Endothelial cell of umbilical vein (primary cell): ENCODE results near the gene TMPRSS13. TPM values are rescaled to one million over a fixed set of nuclear protein-coding genes. Genes with fewer than 3 reads are reported as not detected.

Experiments used
- BruUV-seq: library from RNA; stranded (reverse); fragments of 400-500 nt; replicated peaks from 2 replicates; lab custom pipeline; 2021; lab: Mats Ljungman, UMichigan
- CTCF ChIA-PET: fragments of 300-600, 350-600 bp; sonication (Branson Sonifier 250); formaldehyde crosslinking; loops from one replicate; lab custom pipeline; 2021; ENCODE audit warnings: antibody characterized with exemption, inconsistent platforms; lab: Charles Lee
- POLR2A ChIA-PET: fragments of 300-600, 350-600 bp; sonication (Branson Sonifier 250); formaldehyde crosslinking; loops from one replicate; lab custom pipeline; 2021; ENCODE audit warnings: antibody characterized with exemption, inconsistent platforms; lab: Charles Lee
- DNase-seq: peaks from one replicate; pipeline ENCODE4 v3.0.0-alpha.2; 2011; ENCODE audit warnings: low read depth, low spot score
- FAIRE-seq: peaks from 2 replicates; lab custom pipeline; 2011; peaks lifted over from hg19 to GRCh38; lab: Jason Lieb, UNC
- H2AFZ ChIP-seq: 2 replicates; pipeline ENCODE4 v1.6.0; 2012; ENCODE audit warnings: low read depth, low read length, control low read depth, inconsistent platforms
- H3K27ac ChIP-seq: 2 replicates; pipeline ENCODE4 v1.5.1; 2011; ENCODE audit warnings: low read depth, mild to moderate bottlenecking, control low read depth, low read length, moderate library complexity; ENCODE audit not compliant: insufficient read depth
- H3K27me3 ChIP-seq, 2 experiments: 2 replicates each; pipeline versions ENCODE4 v1.6.0 to v1.6.1; 2011; ENCODE audit warnings: low read length in 2 of 2, mixed read lengths in 1 of 2; ENCODE audit not compliant: control insufficient read depth in 2 of 2, insufficient read depth in 2 of 2
- H3K36me3 ChIP-seq, 2 experiments: 2 replicates in 1 of 2; 3 replicates in 1 of 2; pipeline ENCODE4 v1.5.1; 2011; ENCODE audit warnings: low read length in 2 of 2, mild to moderate bottlenecking in 1 of 2, moderate library complexity in 1 of 2; ENCODE audit not compliant: control insufficient read depth in 2 of 2, insufficient read depth in 2 of 2; ENCODE audit errors: extremely low read depth in 1 of 2
- H3K4me1 ChIP-seq: 3 replicates; pipeline ENCODE4 v1.5.1; 2011; ENCODE audit warnings: mild to moderate bottlenecking, low read length; ENCODE audit not compliant: control insufficient read depth, insufficient read depth; ENCODE audit errors: extremely low read depth
- H3K4me2 ChIP-seq: 2 replicates; pipeline ENCODE4 v1.6.1; 2011; ENCODE audit warnings: low read length, control low read depth, mixed read lengths; ENCODE audit not compliant: insufficient read depth
- H3K4me3 ChIP-seq, 3 experiments: fragments of 200-600 bp in 1 of 3; sonication (generic), shearing (Covaris generic) in 1 of 3; replicated peaks in 1 of 3; 2 replicates each; pipeline ENCODE4 v1.5.1; 2011 to 2016; ENCODE audit warnings: control low read depth in 3 of 3, low read length in 3 of 3, mild to moderate bottlenecking in 2 of 3, inconsistent platforms in 1 of 3, low read depth in 1 of 3, moderate library complexity in 1 of 3; ENCODE audit not compliant: insufficient read depth in 1 of 3
- H3K79me2 ChIP-seq: 2 replicates; pipeline ENCODE4 v1.6.0; 2012; ENCODE audit warnings: low read length, inconsistent platforms; ENCODE audit not compliant: control insufficient read depth, insufficient read depth
- H3K9ac ChIP-seq: replicated peaks from 2 replicates; pipeline ENCODE3; 2011; ENCODE audit warnings: low read length, control low read depth; ENCODE audit not compliant: insufficient read depth; ENCODE audit errors: extremely low read depth
- H3K9me1 ChIP-seq: replicated peaks from 3 replicates; pipeline ENCODE4 v1.6.0; 2011; ENCODE audit warnings: mild to moderate bottlenecking, low read length; ENCODE audit not compliant: control insufficient read depth, insufficient read depth; ENCODE audit errors: extremely low read depth
- H3K9me3 ChIP-seq: replicated peaks from 2 replicates; pipeline ENCODE4 v1.5.1; 2012; ENCODE audit warnings: low read length, inconsistent platforms; ENCODE audit not compliant: control insufficient read depth, insufficient read depth
- H4K20me1 ChIP-seq: replicated peaks from 2 replicates; pipeline ENCODE3; 2011; ENCODE audit warnings: mild to moderate bottlenecking, low read length; ENCODE audit not compliant: control insufficient read depth, insufficient read depth; ENCODE audit errors: extremely low read depth
- EZH2 ChIP-seq: IDR thresholded peaks from 2 replicates; pipeline ENCODE4 v1.6.1; 2012; ENCODE audit warnings: borderline replicate concordance, low read depth, mild to moderate bottlenecking, moderate library complexity, low read length, inconsistent platforms; ENCODE audit not compliant: severe bottlenecking
- FOS ChIP-seq: IDR thresholded peaks from 2 replicates; pipeline ENCODE4 v1.6.1; 2011; ENCODE audit warnings: mild to moderate bottlenecking, low read length, moderate library complexity, borderline replicate concordance; ENCODE audit not compliant: insufficient read depth
- GATA2 ChIP-seq: IDR thresholded peaks from 2 replicates; pipeline ENCODE4 v1.7.0; 2011; ENCODE audit warnings: low read depth, mild to moderate bottlenecking, moderate library complexity, mixed read lengths, low read length; ENCODE audit not compliant: insufficient read length, insufficient read depth
- JUN ChIP-seq: IDR thresholded peaks from 2 replicates; pipeline ENCODE4 v1.6.1; 2011; ENCODE audit warnings: borderline replicate concordance, low read depth; ENCODE audit not compliant: insufficient read length, insufficient read depth
- MYC ChIP-seq: IDR thresholded peaks from one replicate; pipeline ENCODE4 v1.6.1; 2011; ENCODE audit warnings: mild to moderate bottlenecking, low read depth, low read length
- POLR2A ChIP-seq: IDR thresholded peaks from 2 replicates; pipeline ENCODE4 v1.6.1; 2012; ENCODE audit warnings: low read depth, mild to moderate bottlenecking, control low read depth, low read length
- POLR2AphosphoS5 ChIP-seq: IDR thresholded peaks from 2 replicates; pipeline ENCODE4 v1.6.1; 2012; ENCODE audit warnings: low read depth, mild to moderate bottlenecking, control low read depth, low read length, moderate library complexity; ENCODE audit not compliant: insufficient read depth
- dilution Hi-C: fragments of 300-500 bp; cut with MboI; formaldehyde crosslinking; loops from one replicate; pipeline ENCODE4 v1.15.0; 2019; ENCODE audit warnings: low sequenced_read_pairs; ENCODE audit not compliant: extremely low pct_ligation_motif_present
- intact Hi-C: fragments of 100-400 bp; cut with micrococcal nuclease; formaldehyde crosslinking; loops from one replicate; pipeline ENCODE4 v1.10.0; 2022
- polyA plus RNA-seq, 4 experiments: library from polyadenylated mRNA; depleted of rRNA in 3 of 4; stranded (reverse) in 3 of 4; unstranded in 1 of 4; fragments of >200 nt; gene quantifications; 2 replicates each; pipeline versions ENCODE4 v1.2.1 to v1.2.3, GENCODE V29; 2011 to 2012; ENCODE audit warnings: missing spikeins in 1 of 4
- total RNA-seq: library from RNA; stranded (reverse); gene quantifications from 2 replicates; pipeline ENCODE4 v1.2.3, GENCODE V29; 2021
- TF ChIP-seq, protein P1 (sequence below), 2 donors: IDR thresholded peaks; 1 replicate in 1 of 2; 2 replicates in 1 of 2; pipeline ENCODE4 v1.5.1; 2011; ENCODE audit warnings: low read length in 2 of 2, mild to moderate bottlenecking in 2 of 2, moderate library complexity in 2 of 2, control low read depth in 1 of 2, inconsistent platforms in 1 of 2, low read depth in 1 of 2; ENCODE audit not compliant: insufficient read depth in 1 of 2; ENCODE audit errors: extremely low read depth in 1 of 2
- TF ChIP-seq, protein P2 (sequence below): IDR thresholded peaks from 2 replicates; pipeline ENCODE4 v1.6.1; 2011; ENCODE audit not compliant: insufficient read depth, insufficient read length

Gene TMPRSS13
- total and polyA plus RNA-seq, 2 donors (not counting 3 experiments of a cell fraction or from before 2014, with no cell fraction given), result 0.22 to 0.46 TPM

DNA sequence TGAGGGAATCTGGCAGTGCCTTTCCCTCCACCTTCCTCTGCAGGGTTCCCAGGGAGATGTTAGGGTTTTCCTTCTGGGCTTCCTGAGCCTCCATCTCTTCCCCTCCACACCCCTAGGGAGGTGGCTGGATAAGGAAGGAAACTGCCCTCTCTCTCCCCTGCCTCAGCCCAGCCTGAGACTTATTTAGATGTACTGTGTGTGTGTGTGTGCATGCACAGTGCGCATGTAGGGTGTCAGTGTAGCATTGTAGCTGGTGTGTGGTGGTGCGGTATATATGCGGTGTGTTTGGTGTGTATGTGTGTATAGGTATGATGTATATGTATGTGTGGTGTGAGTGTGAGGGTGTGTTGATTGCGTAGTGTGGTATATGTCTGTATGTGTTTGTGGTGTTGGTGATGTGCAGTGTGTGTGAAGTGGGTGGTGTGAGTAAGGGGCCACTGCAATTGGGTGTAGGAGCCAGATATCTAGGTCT lies 54.3 kb downstream of the TMPRSS13 start:
- Histone ChIP-seq H3K9ac (no peak overlapping the region), H3K79me2 (no peaks in the 10 kb centered on the region), H3K9me3 (no peaks in the 10 kb centered on the region), H3K4me2 (no peak overlapping the region), H2AFZ (no peak overlapping the region), H3K4me3 (no peak overlapping the region), H3K27me3 (peaks cover 58 to 63% of the 10 kb centered on the region in 2 experiments), H3K27ac (no peak overlapping the region), H3K36me3 (no peaks in the 10 kb centered on the region), H3K9me1 (no peaks in the 10 kb centered on the region), H4K20me1 (no peaks in the 10 kb centered on the region), H3K4me1 (no peaks in the 10 kb centered on the region)
- ChIA-PET CTCF (interaction anchor here (1.0 kb wide), 1 partner anchor 30 kb away, joined by 3 read pairs; no protein-coding TSS in a partner anchor), POLR2A (no interaction called here)
- TF ChIP-seq POLR2AphosphoS5 (no peak), EZH2 (no peak), GATA2 (no peak), FOS (no peak), MYC (no peak), JUN (no peak), POLR2A (no peak)
- TF ChIP-seq, protein P1, sequence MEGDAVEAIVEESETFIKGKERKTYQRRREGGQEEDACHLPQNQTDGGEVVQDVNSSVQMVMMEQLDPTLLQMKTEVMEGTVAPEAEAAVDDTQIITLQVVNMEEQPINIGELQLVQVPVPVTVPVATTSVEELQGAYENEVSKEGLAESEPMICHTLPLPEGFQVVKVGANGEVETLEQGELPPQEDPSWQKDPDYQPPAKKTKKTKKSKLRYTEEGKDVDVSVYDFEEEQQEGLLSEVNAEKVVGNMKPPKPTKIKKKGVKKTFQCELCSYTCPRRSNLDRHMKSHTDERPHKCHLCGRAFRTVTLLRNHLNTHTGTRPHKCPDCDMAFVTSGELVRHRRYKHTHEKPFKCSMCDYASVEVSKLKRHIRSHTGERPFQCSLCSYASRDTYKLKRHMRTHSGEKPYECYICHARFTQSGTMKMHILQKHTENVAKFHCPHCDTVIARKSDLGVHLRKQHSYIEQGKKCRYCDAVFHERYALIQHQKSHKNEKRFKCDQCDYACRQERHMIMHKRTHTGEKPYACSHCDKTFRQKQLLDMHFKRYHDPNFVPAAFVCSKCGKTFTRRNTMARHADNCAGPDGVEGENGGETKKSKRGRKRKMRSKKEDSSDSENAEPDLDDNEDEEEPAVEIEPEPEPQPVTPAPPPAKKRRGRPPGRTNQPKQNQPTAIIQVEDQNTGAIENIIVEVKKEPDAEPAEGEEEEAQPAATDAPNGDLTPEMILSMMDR (IDR thresholded peaks at IDR 0.05; ENCODE audit: extremely low read depth in 1 of 2, insufficient read depth in 1 of 2, low read depth in 1 of 2, low read length in 2 of 2), result no peak
- TF ChIP-seq, protein P2, sequence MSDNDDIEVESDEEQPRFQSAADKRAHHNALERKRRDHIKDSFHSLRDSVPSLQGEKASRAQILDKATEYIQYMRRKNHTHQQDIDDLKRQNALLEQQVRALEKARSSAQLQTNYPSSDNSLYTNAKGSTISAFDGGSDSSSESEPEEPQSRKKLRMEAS, result no peak
- dilution Hi-C loops, result no loop called here
- BruUV-seq, result no TSS peak
- no peak for FAIRE-seq
- no peak for DNase-seq
- intact Hi-C loops, result no loop called here
